HG03457 (cell line): Measurements from ENCODE around the gene YOD1.
"Not testable (repeated sequence)": the region's sequence is repeated elsewhere in the genome, so short reads cannot be mapped to it uniquely, and the experiment has no call there.

Experiments
- ATAC-seq: cut with Tn5 transposase; IDR thresholded peaks from one replicate; pipeline ENCODE4 v1.9.1; 2021; ENCODE audit warnings: moderate number of reproducible peaks; ENCODE audit not compliant: unreplicated experiment

Gene YOD1

GRCh38 chr1:207050480-207051190 is 373 bp downstream of the YOD1 start:
- ATAC-seq: no peak

GRCh38 chr1:207049974-207050391 is 1.0 kb downstream of the YOD1 start:
- ATAC-seq: no peak

GRCh38 chr1:207049514-207049913 is 1.5 kb downstream of the YOD1 start:
- no peak for ATAC-seq

GRCh38 chr1:207049054-207049453 is 2.0 kb downstream of the YOD1 start:
- no peak for ATAC-seq

- no peak for ATAC-seq
Observed at GRCh38 chr1:207048041-207048440, 3.0 kb downstream of the YOD1 start.

GRCh38 chr1:207047505-207047904 is 3.5 kb downstream of the YOD1 start:
- ATAC-seq: no peak

- no peak for ATAC-seq
Observed at GRCh38 chr1:207045453-207045852, 5.6 kb downstream of the YOD1 start.

- ATAC-seq: not testable (repeated sequence)
Observed at GRCh38 chr1:207041397-207041796, 9.6 kb downstream of the YOD1 start.

GRCh38 chr1:207040181-207040533 is 10.9 kb downstream of the YOD1 start:
- no peak for ATAC-seq

- ATAC-seq: no peak
Observed at GRCh38 chr1:207039380-207040180, 11.4 kb downstream of the YOD1 start.

- ATAC-seq: no peak
Observed at GRCh38 chr1:207036865-207037264, 14.1 kb downstream of the YOD1 start.

- ATAC-seq: no peak
Observed at GRCh38 chr1:207035877-207036551, 15.0 kb downstream of the YOD1 start.

GRCh38 chr1:207034998-207035397 is 16.0 kb downstream of the YOD1 start:
- no peak for ATAC-seq

- no peak for ATAC-seq
Observed at GRCh38 chr1:207034208-207034607, 16.8 kb downstream of the YOD1 start.

- no peak for ATAC-seq
Observed at GRCh38 chr1:207033302-207033701, 17.7 kb downstream of the YOD1 start.

- no peak for ATAC-seq
Observed at GRCh38 chr1:207032528-207033017, 18.4 kb downstream of the YOD1 start, which contains the start of gene C1orf116. Gene C1orf116, minus strand, starts transcription at chr1:207032756. Its CDS starts 5,158 bp downstream, at chr1:207027598.

GRCh38 chr1:207031632-207032264 is 19.3 kb downstream of the YOD1 start:
- ATAC-seq: no peak

- ATAC-seq: no peak
Observed at GRCh38 chr1:207031016-207031415, 20.0 kb downstream of the YOD1 start.

GRCh38 chr1:207030522-207031009 is 20.4 kb downstream of the YOD1 start:
- no peak for ATAC-seq

GRCh38 chr1:207029701-207030521 is 21.1 kb downstream of the YOD1 start:
- no peak for ATAC-seq
